ENCODE data around the gene GRK3. TPM values are rescaled to one million over a fixed set of nuclear protein-coding genes. Genes with fewer than 3 reads are reported as not detected.

Gene GRK3
- 2.2 and 3.1 TPM in 2 replicates for total RNA-seq

DNA sequence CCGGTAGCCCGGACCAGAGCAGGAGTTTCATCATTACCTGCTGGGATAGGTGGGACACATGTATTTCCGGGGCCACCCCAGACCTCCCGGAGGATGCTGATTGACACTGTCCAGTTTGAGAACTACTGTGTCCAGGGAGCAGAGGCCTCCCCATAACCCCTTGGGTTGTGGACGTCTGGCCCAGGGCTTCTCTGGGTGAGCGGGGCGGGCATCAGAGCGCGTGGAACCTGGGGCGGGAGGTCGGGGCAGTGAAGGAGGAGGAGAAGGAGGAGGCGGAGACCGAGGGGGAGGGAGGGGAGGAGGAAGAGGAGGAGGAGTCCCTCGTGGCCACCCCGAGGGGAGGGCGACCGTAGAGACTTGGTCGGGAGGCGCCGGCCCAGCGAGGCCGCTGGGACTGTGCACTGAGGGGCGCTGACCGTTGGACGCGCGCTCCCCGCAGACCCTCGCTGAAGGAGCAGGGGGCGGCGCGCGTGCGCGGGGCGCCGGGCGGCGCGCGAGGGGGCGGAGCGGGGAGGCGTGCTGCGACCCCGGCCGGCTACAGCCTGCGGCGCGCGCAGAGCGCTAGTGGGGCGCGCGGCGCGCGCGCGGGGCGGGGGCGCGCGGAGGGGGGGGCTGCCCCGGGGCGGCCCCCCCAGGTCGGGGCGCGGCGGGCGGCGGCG, at the start of gene GRK3:
Gene GRK3 (plus strand): TSS at position 356 of the 659 bp plus-strand sequence. CDS start 366 bp downstream, outside the sequence.

DNA sequence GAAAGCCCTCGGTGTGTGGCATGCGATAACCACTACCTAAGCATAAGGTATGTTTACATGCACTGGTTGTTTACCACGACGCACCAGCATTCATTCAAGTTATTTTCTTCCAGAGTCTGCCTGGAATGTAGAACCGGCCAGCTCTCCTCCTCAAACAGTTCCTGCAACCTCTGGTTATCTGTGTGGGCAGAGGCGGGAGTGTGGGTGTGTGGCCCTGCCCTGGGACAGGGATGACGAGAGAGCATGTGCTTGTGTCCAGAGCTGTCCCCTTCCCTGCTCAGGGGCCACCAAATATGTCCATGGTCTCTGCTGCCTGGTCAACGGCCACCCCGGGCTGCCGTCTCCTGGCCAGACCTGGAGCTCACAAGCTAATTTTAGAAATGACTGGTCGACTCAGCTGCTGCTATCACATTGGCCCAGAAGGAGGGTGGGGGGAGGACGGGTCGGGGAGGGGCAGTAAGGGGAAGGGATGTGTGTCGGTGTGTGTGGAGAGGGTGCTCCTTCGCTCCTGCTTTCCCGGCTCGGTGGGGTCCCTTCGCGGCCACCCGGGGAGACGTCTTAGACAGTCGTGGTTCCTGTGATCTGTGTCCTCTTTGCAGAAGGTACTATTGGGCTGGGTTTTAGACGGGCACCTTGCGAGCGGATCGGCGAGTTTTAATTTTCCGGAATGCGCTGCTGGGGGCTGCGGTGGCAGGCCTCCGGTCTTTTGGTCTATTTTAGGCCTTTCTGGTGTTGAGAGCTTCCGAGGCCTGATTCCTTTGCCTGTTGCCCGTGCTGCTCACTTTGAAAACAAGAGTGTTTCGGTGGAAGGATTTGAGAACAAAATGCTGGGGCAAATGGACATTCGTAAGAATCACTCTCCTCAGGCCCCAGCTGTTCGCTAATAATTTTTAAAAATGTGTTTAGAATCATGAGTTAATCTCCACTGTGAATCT, 177.5 kb downstream of the GRK3 start, which contains the start of gene MYO18B:
Gene MYO18B (plus strand): TSS at position 497 of the 935 bp plus-strand sequence. CDS start 18,905 bp downstream, outside the sequence.

Other genes with a start within 250 kb of the GRK3 start
- not detected in 2 replicates for gene MYO18B, start 177.5 kb downstream of the GRK3 start, total RNA-seq

All from uterine smooth muscle cell (primary cell).